Fibroblast of mammary gland (primary cell): ENCODE data around the gene EYA4.

Experiments used
- DNase-seq: peaks from one replicate; pipeline ENCODE4 v3.0.0-alpha.2; 2010; ENCODE audit warnings: low read depth
- H3K4me3 ChIP-seq: 2 replicates; pipeline ENCODE4 v1.5.1; 2011; ENCODE audit warnings: low read depth, mild to moderate bottlenecking, low read length, moderate library complexity; ENCODE audit not compliant: control insufficient read depth
- CTCF ChIP-seq: conservative IDR thresholded peaks from 2 replicates; pipeline ENCODE4 v1.5.1; 2011; ENCODE audit warnings: low read depth, low read length, inconsistent platforms; ENCODE audit not compliant: control insufficient read depth, insufficient read depth

EYA4 gene

GRCh38 chr6:133547136-133547535 lies 306.0 kb downstream of the EYA4 start:
- DNase-seq = no peak
- no peak for TF ChIP-seq CTCF
- no peak overlapping the region for H3K4me3 ChIP-seq

GRCh38 chr6:133548423-133549159 lies 307.4 kb downstream of the EYA4 start:
- peak; percentile 16 for DNase-seq
- TF ChIP-seq CTCF = no peak

GRCh38 chr6:133549371-133549801 lies 308.2 kb downstream of the EYA4 start:
- H3K4me3 ChIP-seq = no peak overlapping the region
- DNase-seq = no peak
- no peak for TF ChIP-seq CTCF

More at GRCh38 chr6:133548423-133549159, 307.4 kb downstream of the EYA4 start:
- no peak overlapping the region for H3K4me3 ChIP-seq

- TF ChIP-seq CTCF = no peak
- no peak for DNase-seq
- H3K4me3 ChIP-seq = no peak overlapping the region
These were observed 308.9 kb downstream of the EYA4 start for GRCh38 chr6:133550026-133550425.

GRCh38 chr6:133551436-133551835 lies 310.3 kb downstream of the EYA4 start:
- no peak for DNase-seq
- H3K4me3 ChIP-seq = no peak overlapping the region

GRCh38 chr6:133551847-133552341 lies 310.7 kb downstream of the EYA4 start:
- H3K4me3 ChIP-seq = no peak overlapping the region
- DNase-seq = peak; percentile 98
- TF ChIP-seq CTCF = no peak

More at GRCh38 chr6:133551436-133551835, 310.3 kb downstream of the EYA4 start:
- TF ChIP-seq CTCF = no peak
